OCI-LY1 (cell line): ENCODE results near the gene ST8SIA6.

Experiments
- EZH2 ChIP-seq: fragments of 200-600 bp; sonication (generic), shearing (Covaris generic); IDR thresholded peaks from 2 replicates; pipeline ENCODE4 v1.8.0; 2017; ENCODE audit warnings: borderline replicate concordance, mixed run types, mild to moderate bottlenecking, antibody characterized with exemption, low read length, moderate library complexity, mixed read lengths
- TF ChIP-seq, protein P1 (sequence below): fragments of 200-600 bp; sonication (generic), shearing (Covaris generic); IDR thresholded peaks from 2 replicates; pipeline ENCODE4 v1.5.1; 2017; ENCODE audit warnings: mild to moderate bottlenecking, antibody characterized with exemption, low read length, moderate library complexity, mixed read lengths

DNA sequence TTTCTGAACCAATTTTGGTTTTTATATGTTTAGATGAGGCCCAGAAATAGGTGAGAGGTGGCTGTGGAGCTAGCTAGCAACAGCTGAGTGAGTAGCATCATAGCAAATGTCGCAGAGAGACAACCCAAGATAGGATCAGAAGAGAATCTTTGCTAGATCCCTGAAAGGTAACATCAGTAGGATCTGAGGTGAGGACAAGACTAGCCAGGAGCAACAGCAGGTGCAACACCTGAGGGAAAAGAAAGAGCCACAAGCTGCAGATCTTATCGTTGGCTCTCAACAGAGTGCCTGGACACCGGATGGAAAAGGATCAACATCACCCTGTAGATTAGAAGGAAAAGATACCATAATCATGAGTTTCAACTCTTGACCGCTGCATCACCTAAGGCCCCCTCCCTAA lies 4.4 kb downstream of the ST8SIA6 start:
- TF ChIP-seq, protein P1, sequence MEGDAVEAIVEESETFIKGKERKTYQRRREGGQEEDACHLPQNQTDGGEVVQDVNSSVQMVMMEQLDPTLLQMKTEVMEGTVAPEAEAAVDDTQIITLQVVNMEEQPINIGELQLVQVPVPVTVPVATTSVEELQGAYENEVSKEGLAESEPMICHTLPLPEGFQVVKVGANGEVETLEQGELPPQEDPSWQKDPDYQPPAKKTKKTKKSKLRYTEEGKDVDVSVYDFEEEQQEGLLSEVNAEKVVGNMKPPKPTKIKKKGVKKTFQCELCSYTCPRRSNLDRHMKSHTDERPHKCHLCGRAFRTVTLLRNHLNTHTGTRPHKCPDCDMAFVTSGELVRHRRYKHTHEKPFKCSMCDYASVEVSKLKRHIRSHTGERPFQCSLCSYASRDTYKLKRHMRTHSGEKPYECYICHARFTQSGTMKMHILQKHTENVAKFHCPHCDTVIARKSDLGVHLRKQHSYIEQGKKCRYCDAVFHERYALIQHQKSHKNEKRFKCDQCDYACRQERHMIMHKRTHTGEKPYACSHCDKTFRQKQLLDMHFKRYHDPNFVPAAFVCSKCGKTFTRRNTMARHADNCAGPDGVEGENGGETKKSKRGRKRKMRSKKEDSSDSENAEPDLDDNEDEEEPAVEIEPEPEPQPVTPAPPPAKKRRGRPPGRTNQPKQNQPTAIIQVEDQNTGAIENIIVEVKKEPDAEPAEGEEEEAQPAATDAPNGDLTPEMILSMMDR, result no peak
- TF ChIP-seq EZH2, result no peak
